Activated T-helper 9 cell treated with anti-CD3 and anti-CD28 coated beads, Interleukin-2, amount 50 U/mL, for 16 hours (primary cell): ENCODE results near the gene GPR108.

Experiments used
- DNase-seq: peaks from one replicate; pipeline ENCODE4 v3.0.0-alpha.2; 2020; ENCODE audit warnings: low read depth

GPR108 gene

GRCh38 chr19:6707011-6707657 lies 30.2 kb downstream of the GPR108 start:
- DNase-seq: no peak

GRCh38 chr19:6706633-6706958 lies 30.8 kb downstream of the GPR108 start:
- no peak for DNase-seq

- no peak for DNase-seq
Observed at GRCh38 chr19:6705931-6706632, 31.3 kb downstream of the GPR108 start.

- DNase-seq: no peak
Observed at GRCh38 chr19:6700586-6701316, 36.6 kb downstream of the GPR108 start.

- DNase-seq: no peak
Observed at GRCh38 chr19:6699935-6700334, 37.4 kb downstream of the GPR108 start.

GRCh38 chr19:6697291-6697690 lies 40.1 kb downstream of the GPR108 start:
- no peak for DNase-seq

- DNase-seq: no peak
Observed at GRCh38 chr19:6696239-6696820, 41.0 kb downstream of the GPR108 start.

GRCh38 chr19:6694147-6694815 lies 43.1 kb downstream of the GPR108 start:
- no peak for DNase-seq

- DNase-seq: no peak
Observed at GRCh38 chr19:6693681-6694080, 43.7 kb downstream of the GPR108 start.

GRCh38 chr19:6693056-6693471 lies 44.3 kb downstream of the GPR108 start:
- no peak for DNase-seq

- no peak for DNase-seq
Observed at GRCh38 chr19:6692027-6692426, 45.4 kb downstream of the GPR108 start.

GRCh38 chr19:6691342-6691741 lies 46.0 kb downstream of the GPR108 start:
- DNase-seq: no peak

GRCh38 chr19:6690160-6690885 lies 47.1 kb downstream of the GPR108 start:
- DNase-seq: no peak

GRCh38 chr19:6687114-6687513 lies 50.3 kb downstream of the GPR108 start:
- DNase-seq: no peak

- DNase-seq: no peak
Observed at GRCh38 chr19:6686628-6686975, 50.8 kb downstream of the GPR108 start.

- no peak for DNase-seq
Observed at GRCh38 chr19:6685962-6686627, 51.3 kb downstream of the GPR108 start.

- no peak for DNase-seq
Observed at GRCh38 chr19:6685482-6685881, 51.9 kb downstream of the GPR108 start.

- DNase-seq: no peak
Observed at GRCh38 chr19:6683971-6684370, 53.4 kb downstream of the GPR108 start.

- DNase-seq: no peak
Observed at GRCh38 chr19:6682607-6683128, 54.7 kb downstream of the GPR108 start.

GRCh38 chr19:6680141-6680540 lies 57.2 kb downstream of the GPR108 start:
- DNase-seq: no peak
